ENCODE results near the gene SMAD3.
"Not testable (repeated sequence)": the region's sequence is repeated elsewhere in the genome, so short reads cannot be mapped to it uniquely, and the experiment has no call there.

Gene SMAD3

DNA sequence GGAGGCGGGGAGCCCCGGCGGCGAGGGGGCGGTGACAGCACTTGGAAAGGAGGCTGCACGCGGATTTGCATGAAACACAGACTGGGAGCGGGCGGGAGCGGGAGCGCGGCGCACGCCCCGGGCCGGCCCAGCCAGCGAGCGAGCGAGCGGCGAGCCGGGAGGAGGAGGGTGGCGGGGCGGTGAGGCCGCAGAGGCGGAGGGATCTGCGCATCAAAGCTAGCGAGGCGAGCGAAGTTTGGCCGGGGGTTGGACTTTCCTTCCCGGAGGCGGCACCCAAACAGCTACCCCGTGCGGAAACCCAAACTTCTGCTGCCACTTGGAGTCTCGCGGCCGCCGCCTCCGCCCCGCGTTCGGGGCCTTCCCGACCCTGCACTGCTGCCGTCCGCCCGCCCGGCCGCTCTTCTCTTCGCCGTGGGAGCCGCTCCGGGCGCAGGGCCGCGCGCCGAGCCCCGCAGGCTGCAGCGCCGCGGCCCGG lies at the start of gene SMAD3:
Gene SMAD3, plus strand, starts transcription at position 72 of the 475 bp plus-strand sequence. CDS start 553 bp downstream, outside the sequence.
- peak within 1 kb of the TSS; percentile 31 for H2AFZ ChIP-seq (ENCODE audit: low read depth, low read length)
- H3K4me3 ChIP-seq (ENCODE audit: low read length): peak within 1 kb of the TSS; percentile 94
- H3K9me3 ChIP-seq (ENCODE audit: low read length): no peaks in the 10 kb centered on the region
- peaks cover 35% of the 10 kb centered on the region for H3K4me1 ChIP-seq (ENCODE audit: insufficient read depth, low read length)
- H3K36me3 ChIP-seq (ENCODE audit: insufficient read depth, low read length): peaks cover 1% of the 10 kb centered on the region
- H3K27me3 ChIP-seq (ENCODE audit: insufficient read depth, low read length): no peaks in the 10 kb centered on the region

DNA sequence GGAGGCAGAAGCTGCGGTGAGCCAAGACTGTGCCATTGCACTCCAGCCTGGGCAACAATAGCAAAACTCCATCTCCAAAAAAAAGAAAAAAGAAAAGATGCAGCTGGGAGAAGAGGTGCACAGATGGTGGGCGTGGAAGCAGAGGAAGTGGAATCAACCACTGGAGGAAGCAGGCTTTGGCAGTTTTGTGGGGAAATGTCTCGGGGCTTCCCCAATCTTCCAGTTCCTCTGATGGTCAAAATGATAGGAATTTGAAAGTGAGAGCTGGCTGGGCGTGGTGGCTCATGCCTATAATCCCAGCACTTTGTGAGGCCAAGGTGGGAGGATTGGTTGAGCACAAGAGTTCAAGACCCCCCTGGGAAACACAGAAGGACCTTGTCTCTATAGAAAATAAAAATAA lies 48.1 kb upstream of the SMAD3 start:
- peaks cover 5% of the 10 kb centered on the region for H3K4me1 ChIP-seq (ENCODE audit: insufficient read depth, low read length)
- no peak overlapping the region for H2AFZ ChIP-seq (ENCODE audit: low read depth, low read length)
- H3K27me3 ChIP-seq (ENCODE audit: insufficient read depth, low read length): peaks cover 2% of the 10 kb centered on the region
- H3K4me3 ChIP-seq (ENCODE audit: low read length): no peak overlapping the region
- H3K9me3 ChIP-seq (ENCODE audit: low read length): no peaks in the 10 kb centered on the region
- H3K36me3 ChIP-seq (ENCODE audit: insufficient read depth, low read length): no peaks in the 10 kb centered on the region

DNA sequence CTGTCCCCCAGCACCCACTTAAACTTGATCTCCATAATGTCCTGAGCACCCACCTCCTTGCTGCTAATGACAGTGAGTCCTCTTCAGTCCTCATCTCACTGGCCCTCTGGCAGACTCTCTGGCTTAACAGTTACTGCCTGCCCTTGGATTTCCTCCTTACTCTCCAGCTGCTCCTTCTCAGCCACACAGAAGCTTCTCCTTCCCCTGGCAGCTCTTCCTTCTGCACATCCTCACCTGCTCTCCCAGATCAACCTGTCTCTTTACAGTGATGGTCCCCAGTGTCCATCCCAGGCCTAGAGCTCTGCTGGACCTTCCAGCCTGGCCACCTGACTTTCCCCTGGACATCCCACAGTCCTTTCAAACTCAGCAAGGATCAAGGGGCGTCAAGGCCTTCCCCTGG lies 47.4 kb upstream of the SMAD3 start:
- H3K9me3 ChIP-seq (ENCODE audit: low read length): no peaks in the 10 kb centered on the region
- H2AFZ ChIP-seq (ENCODE audit: low read depth, low read length): no peak overlapping the region
- H3K4me1 ChIP-seq (ENCODE audit: insufficient read depth, low read length): peaks cover 5% of the 10 kb centered on the region
- H3K4me3 ChIP-seq (ENCODE audit: low read length): no peak overlapping the region
- H3K27me3 ChIP-seq (ENCODE audit: insufficient read depth, low read length): peaks cover 2% of the 10 kb centered on the region
- no peaks in the 10 kb centered on the region for H3K36me3 ChIP-seq (ENCODE audit: insufficient read depth, low read length)

DNA sequence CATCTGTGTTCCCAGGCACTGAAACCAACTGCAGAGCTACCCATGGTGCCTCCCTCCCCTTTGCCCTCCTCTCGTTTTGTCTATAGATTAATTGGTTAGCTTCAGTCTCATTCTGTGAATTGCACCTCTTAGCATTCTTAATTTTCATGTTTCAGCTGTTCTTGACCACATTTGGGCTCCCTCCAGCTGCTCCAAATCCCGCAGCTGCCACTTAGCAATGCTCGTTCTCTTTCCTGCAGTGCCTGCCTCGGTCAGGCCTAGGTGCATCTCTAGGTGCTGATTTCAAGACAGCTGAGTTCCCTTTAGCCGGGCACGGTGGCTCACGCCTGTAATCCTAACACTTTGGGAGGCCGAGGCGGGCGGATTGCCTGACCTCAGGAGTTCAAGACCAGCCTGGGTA lies 47.0 kb upstream of the SMAD3 start:
- H3K27me3 ChIP-seq (ENCODE audit: insufficient read depth, low read length): peaks cover 5% of the 10 kb centered on the region
- H3K4me1 ChIP-seq (ENCODE audit: insufficient read depth, low read length): peaks cover 5% of the 10 kb centered on the region
- no peaks in the 10 kb centered on the region for H3K36me3 ChIP-seq (ENCODE audit: insufficient read depth, low read length)
- H2AFZ ChIP-seq (ENCODE audit: low read depth, low read length): no peak overlapping the region
- no peak overlapping the region for H3K4me3 ChIP-seq (ENCODE audit: low read length)
- no peaks in the 10 kb centered on the region for H3K9me3 ChIP-seq (ENCODE audit: low read length)

DNA sequence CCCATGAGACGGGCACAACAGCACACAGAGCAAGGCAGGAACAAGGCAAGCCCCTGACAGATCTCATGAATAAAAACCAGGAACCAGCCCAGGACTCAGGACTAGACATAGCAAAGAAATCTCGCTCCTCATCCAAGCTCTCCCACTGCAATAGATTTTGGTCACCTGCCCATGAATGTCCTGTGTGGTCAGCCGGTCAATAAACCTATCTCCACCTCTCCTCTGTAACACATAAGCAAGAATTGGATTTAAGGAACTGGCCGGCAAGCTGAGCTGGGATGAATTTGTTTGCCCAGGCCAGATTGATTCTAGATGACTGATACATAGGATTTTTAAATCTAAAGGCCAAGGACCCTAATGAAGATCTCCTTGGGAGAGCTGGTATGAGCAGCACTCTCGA lies 46.3 kb upstream of the SMAD3 start:
- H3K27me3 ChIP-seq (ENCODE audit: insufficient read depth, low read length): peaks cover 5% of the 10 kb centered on the region
- H3K36me3 ChIP-seq (ENCODE audit: insufficient read depth, low read length): no peaks in the 10 kb centered on the region
- H3K4me1 ChIP-seq (ENCODE audit: insufficient read depth, low read length): peaks cover 3% of the 10 kb centered on the region
- no peak overlapping the region for H3K4me3 ChIP-seq (ENCODE audit: low read length)
- H2AFZ ChIP-seq (ENCODE audit: low read depth, low read length): no peak overlapping the region
- no peaks in the 10 kb centered on the region for H3K9me3 ChIP-seq (ENCODE audit: low read length)

DNA sequence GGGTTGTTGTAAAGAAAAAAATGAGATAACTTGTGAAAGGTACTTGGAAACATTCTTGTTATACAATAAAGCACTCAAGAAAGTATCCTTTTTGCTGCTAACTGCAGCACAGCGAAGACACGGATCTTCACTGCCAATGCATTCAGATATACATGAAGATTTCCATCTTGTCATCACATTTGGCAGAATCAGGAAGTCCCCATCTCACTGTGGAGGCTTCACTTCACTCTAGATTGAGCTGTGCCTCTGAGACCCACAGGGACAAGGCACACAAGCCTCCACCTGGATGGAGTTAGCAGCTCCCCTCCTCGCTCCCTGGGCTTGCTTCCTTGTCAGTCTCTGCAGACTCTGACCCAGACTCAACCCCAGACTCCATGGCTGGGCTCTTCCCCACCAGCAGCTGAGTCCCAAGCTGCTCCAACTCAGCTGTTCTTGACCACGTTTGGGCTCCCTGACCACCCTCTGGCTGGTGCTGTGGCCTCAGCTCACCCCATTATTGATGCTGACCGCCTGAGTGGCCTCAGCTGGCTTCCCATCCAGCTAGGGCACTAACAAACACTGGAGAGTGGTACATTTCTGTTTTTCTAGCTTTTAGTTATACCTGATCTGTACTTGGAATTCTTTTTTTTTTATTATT lies 45.4 kb upstream of the SMAD3 start:
- no peaks in the 10 kb centered on the region for H3K36me3 ChIP-seq (ENCODE audit: insufficient read depth, low read length)
- H3K9me3 ChIP-seq (ENCODE audit: low read length): no peaks in the 10 kb centered on the region
- peaks cover 9% of the 10 kb centered on the region for H3K4me1 ChIP-seq (ENCODE audit: insufficient read depth, low read length)
- H3K27me3 ChIP-seq (ENCODE audit: insufficient read depth, low read length): peaks cover 5% of the 10 kb centered on the region
- H2AFZ ChIP-seq (ENCODE audit: low read depth, low read length): no peak overlapping the region
- H3K4me3 ChIP-seq (ENCODE audit: low read length): no peak overlapping the region

DNA sequence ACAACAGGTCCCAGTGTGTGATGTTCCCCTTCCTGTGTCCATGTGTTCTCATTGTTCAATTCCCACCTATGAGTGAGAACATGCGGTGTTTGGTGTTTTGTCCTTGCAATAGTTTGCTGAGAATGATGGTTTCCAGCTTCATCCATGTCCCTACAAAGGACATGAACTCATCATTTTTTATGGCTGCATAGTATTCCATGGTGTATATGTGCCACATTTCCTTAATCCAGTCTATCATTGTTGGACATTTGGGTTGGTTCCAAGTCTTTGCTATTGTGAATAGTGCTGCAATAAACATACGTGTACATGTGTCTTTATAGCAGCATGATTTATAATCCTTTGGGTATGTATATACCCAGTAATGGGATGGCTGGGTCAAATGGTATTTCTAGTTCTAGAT lies 44.7 kb upstream of the SMAD3 start:
- not testable (repeated sequence) for H3K36me3 ChIP-seq (ENCODE audit: insufficient read depth, low read length); H3K27me3 ChIP-seq (ENCODE audit: insufficient read depth, low read length); H3K9me3 ChIP-seq (ENCODE audit: low read length); H3K4me3 ChIP-seq (ENCODE audit: low read length); H2AFZ ChIP-seq (ENCODE audit: low read depth, low read length)
- H3K4me1 ChIP-seq (ENCODE audit: insufficient read depth, low read length): peaks cover 11% of the 10 kb centered on the region

DNA sequence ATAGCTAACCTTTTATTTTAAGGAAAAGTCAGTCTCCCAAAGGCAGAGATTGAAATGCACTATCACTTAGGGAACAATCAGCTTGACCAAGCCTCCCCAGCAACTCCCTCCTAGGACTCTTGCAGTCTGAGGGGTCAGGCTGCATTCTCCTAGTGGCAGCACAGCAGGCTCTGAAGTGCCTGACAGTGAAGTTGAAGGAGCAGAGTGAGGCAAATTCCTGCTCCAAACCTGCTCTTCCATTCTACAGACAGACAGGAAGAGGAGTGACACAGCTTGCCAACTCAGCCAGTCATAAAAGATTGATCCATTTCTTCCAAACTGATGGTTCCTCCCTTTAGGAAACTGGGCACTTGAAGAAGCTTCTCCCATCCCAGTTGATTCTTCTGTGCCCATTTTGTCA lies 43.9 kb upstream of the SMAD3 start:
- Histone ChIP-seq H3K9me3 (ENCODE audit: low read length) (no peaks in the 10 kb centered on the region), H3K27me3 (ENCODE audit: insufficient read depth, low read length) (peaks cover 5% of the 10 kb centered on the region), H3K36me3 (ENCODE audit: insufficient read depth, low read length) (no peaks in the 10 kb centered on the region), H2AFZ (ENCODE audit: low read depth, low read length) (no peak overlapping the region), H3K4me3 (ENCODE audit: low read length) (no peak overlapping the region), H3K4me1 (ENCODE audit: insufficient read depth, low read length) (peaks cover 13% of the 10 kb centered on the region)

DNA sequence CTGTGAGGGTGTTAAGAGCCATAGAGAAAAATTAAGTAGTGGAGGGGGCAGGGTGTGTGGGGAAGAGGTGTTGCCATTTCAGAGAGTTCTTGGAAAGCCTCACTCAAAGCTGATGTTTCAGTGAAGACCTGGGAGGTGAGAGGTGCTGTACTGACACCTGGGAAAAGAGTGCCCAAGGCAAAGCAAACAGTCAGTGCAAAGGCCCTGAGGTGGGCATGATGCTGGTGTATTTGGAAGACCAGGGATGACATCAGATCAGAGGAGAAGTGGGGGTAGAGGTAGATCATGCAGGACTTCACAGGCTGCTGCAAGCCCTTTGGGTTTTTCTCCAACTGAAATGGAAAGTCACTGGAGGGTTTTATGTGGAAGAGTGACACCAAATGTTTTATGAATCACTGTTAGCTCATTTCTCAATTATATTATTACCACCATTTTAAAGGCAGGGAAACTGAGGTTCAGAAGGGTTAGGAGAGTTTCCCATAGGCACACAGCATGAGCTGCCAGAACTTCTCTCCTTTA lies 42.8 kb upstream of the SMAD3 start:
- Histone ChIP-seq H3K9me3 (ENCODE audit: low read length) (no peaks in the 10 kb centered on the region), H3K36me3 (ENCODE audit: insufficient read depth, low read length) (no peaks in the 10 kb centered on the region), H2AFZ (ENCODE audit: low read depth, low read length) (no peak overlapping the region), H3K4me3 (ENCODE audit: low read length) (no peak overlapping the region), H3K4me1 (ENCODE audit: insufficient read depth, low read length) (peaks cover 11% of the 10 kb centered on the region), H3K27me3 (ENCODE audit: insufficient read depth, low read length) (peaks cover 5% of the 10 kb centered on the region)

DNA sequence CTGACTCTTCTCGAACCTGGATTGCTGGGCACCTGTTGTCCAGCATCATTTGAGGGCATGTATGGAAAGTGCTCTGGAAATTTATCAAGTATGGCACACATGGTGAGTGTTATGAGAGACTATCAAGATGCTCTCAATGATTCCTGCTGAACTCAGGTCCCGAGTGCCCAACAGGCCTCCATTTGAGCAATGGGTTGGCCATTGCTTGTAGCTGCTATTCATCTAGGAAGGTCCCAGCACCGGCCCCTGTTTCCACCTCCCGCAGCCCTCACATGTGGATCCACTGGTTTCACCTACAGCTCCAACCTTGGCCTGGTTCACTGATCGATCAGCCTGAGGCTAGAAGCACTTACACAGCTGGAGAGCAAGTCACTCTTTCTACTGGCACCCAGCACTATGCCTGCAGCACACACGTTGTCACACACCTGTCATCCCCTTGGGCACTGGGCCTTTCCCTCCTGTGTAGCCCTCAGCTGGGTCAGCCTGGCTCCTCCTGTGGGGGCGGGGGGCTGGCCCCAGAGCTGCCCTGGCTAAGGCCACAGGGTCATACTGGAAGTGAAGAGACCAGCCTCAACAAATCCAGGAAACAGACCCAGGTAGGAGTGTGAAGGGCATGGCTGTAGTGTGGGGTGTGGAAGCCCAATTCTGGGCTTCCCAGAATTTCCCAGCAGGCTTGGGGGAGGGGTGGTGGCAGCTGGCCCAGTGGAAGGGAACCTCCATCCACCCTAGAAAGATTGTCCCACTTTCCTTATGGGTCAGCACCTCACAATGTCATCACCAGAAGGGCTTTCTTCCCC lies 41.7 kb upstream of the SMAD3 start:
- H3K9me3 ChIP-seq (ENCODE audit: low read length): no peaks in the 10 kb centered on the region
- H3K27me3 ChIP-seq (ENCODE audit: insufficient read depth, low read length): peaks cover 2% of the 10 kb centered on the region
- no peak overlapping the region for H2AFZ ChIP-seq (ENCODE audit: low read depth, low read length)
- no peaks in the 10 kb centered on the region for H3K36me3 ChIP-seq (ENCODE audit: insufficient read depth, low read length)
- no peak overlapping the region for H3K4me3 ChIP-seq (ENCODE audit: low read length)
- peaks cover 11% of the 10 kb centered on the region for H3K4me1 ChIP-seq (ENCODE audit: insufficient read depth, low read length)

DNA sequence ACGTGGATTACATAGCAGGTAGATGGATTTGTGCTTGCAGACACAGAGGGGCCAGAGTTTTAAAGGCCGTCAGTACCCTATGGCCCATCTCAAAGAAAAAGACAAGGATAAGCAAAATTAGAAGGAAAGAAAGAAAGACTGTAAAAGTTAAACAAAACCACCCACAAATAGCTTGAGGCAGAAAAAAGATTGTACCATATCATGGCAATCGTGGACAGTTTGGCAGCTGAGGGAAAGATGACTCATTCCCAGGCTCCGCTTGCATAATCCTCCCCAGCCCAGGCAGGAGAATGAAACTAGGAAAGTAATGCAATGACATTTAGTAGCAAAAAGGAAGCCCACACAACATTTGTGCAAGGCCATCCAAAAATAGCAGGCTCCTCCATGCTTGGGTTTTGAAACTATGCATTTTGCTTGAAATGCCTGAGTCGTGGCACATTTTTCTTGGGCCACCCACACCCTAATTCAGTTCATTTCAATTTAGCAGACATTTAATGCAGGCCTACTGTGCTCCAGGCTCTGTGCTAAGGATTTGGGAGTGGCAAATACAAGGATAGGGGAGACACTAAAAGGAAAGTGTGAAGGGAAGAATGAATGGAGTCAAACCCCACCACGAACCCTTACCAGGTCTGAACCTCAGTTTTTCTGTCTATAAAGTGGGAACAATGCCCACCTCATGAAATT lies 40.9 kb upstream of the SMAD3 start:
- Histone ChIP-seq H3K9me3 (ENCODE audit: low read length) (no peaks in the 10 kb centered on the region), H3K36me3 (ENCODE audit: insufficient read depth, low read length) (no peaks in the 10 kb centered on the region), H3K4me3 (ENCODE audit: low read length) (no peak overlapping the region), H3K4me1 (ENCODE audit: insufficient read depth, low read length) (peaks cover 11% of the 10 kb centered on the region), H3K27me3 (ENCODE audit: insufficient read depth, low read length) (peaks cover 2% of the 10 kb centered on the region), H2AFZ (ENCODE audit: low read depth, low read length) (no peak overlapping the region)

DNA sequence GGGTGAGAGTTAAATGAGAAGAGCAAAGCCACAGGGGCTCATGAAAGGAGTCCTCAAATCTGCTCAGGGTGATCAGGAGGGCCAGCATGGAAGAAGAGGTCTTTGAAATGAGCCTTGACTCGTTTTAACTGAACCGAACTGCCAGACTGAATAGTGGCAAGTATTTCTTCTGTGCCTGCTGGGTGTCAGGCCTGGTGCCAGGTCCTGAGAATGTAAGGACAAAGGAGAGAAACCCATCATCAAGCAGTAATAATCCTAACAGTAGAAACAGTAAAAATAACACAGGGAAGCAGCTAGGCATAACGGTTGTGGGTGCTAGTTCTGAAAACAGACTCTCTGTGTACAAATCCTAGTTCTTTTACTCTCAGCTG lies 40.4 kb upstream of the SMAD3 start:
- no peaks in the 10 kb centered on the region for H3K36me3 ChIP-seq (ENCODE audit: insufficient read depth, low read length)
- H2AFZ ChIP-seq (ENCODE audit: low read depth, low read length): no peak overlapping the region
- H3K4me3 ChIP-seq (ENCODE audit: low read length): no peak overlapping the region
- H3K27me3 ChIP-seq (ENCODE audit: insufficient read depth, low read length): peaks cover 2% of the 10 kb centered on the region
- H3K4me1 ChIP-seq (ENCODE audit: insufficient read depth, low read length): peaks cover 16% of the 10 kb centered on the region
- no peaks in the 10 kb centered on the region for H3K9me3 ChIP-seq (ENCODE audit: low read length)

All from neuron (in vitro differentiated cells).